A549 (cell line): ENCODE data around the gene SAMD7. TPM values are rescaled to one million over a fixed set of nuclear protein-coding genes. Genes with fewer than 3 reads are reported as not detected.

Experiments
- ATAC-seq, 2 experiments: fragments of 200-7000 bp in 1 of 2; fragments of >200 bp in 1 of 2; cut with Nextera tagmentation in 1 of 2; cut with Tn5 transposase in 1 of 2; 3 replicates each; pipeline versions ENCODE4 v1.8.0 to v1.9.1; 2018 to 2020; ENCODE audit warnings: mild to moderate bottlenecking in 1 of 2, moderate library complexity in 1 of 2
- CTCF ChIA-PET: fragments of 300-600 bp; sonication (Branson Sonifier 250); formaldehyde crosslinking; extraction: SDS; loops from one replicate; lab custom pipeline; 2021; ENCODE audit warnings: antibody characterized with exemption, inconsistent platforms; lab: Yijun Ruan, JAX
- POLR2A ChIA-PET: fragments of 350-600 bp; formaldehyde crosslinking; extraction: SDS; loops from one replicate; lab custom pipeline; 2021; ENCODE audit warnings: antibody characterized with exemption, inconsistent platforms; lab: Yijun Ruan, JAX
- DNase-seq, 2 experiments: peaks; one replicate each; pipeline versions ENCODE4 v3.0.0 to v3.0.0-alpha.2; 2011 to 2016; ENCODE audit warnings: low read depth in 1 of 2, low spot score in 1 of 2
- FAIRE-seq: peaks from 2 replicates; lab custom pipeline; 2011; peaks lifted over from hg19 to GRCh38; lab: Jason Lieb, UNC
- H3K27ac ChIP-seq, 2 experiments: fragments of >200 bp; sonication (Bioruptor Twin); formaldehyde crosslinking; 3 replicates each; pipeline ENCODE4 v1.5.1; 2016 to 2017
- H3K4me1 ChIP-seq: fragments of >200 bp; sonication (Bioruptor Twin); formaldehyde crosslinking; 3 replicates; pipeline ENCODE4 v1.6.1; 2016
- H3K4me2 ChIP-seq: fragments of >200 bp; sonication (Bioruptor Twin); formaldehyde crosslinking; 3 replicates; pipeline ENCODE4 v1.6.1; 2016
- H3K4me3 ChIP-seq: fragments of >200 bp; sonication (Bioruptor Twin); formaldehyde crosslinking; 3 replicates; pipeline ENCODE4 v1.5.1; 2016
- H3K9me3 ChIP-seq: fragments of >200 bp; sonication (Bioruptor Twin); formaldehyde crosslinking; 3 replicates; pipeline ENCODE4 v1.6.1; 2016
- BHLHE40 ChIP-seq: IDR thresholded peaks from 2 replicates; pipeline ENCODE4 v1.6.1; 2012; ENCODE audit warnings: low read depth, low read length, inconsistent platforms
- CBX8 ChIP-seq: fragments of 200-600 bp; sonication (generic); IDR thresholded peaks from 2 replicates; pipeline ENCODE4 v1.6.1; 2016
- CEBPB ChIP-seq, 2 experiments: fragments of >200 bp in 1 of 2; sonication (Bioruptor Twin) in 1 of 2; formaldehyde crosslinking in 1 of 2; IDR thresholded peaks; 2 replicates each; pipeline ENCODE4 v1.6.1; 2012 to 2016
- CHD4 ChIP-seq: fragments of 200-600 bp; sonication (generic); IDR thresholded peaks from 2 replicates; pipeline ENCODE4 v1.6.1; 2016; ENCODE audit warnings: antibody characterized with exemption, mild to moderate bottlenecking, borderline replicate concordance
- EHF ChIP-seq: fragments of 250-450 bp; sonication (Bioruptor Pico); IDR thresholded peaks from 2 replicates; pipeline ENCODE4 v1.5.0; 2020; ENCODE audit warnings: mild to moderate bottlenecking
- HDAC2 ChIP-seq: fragments of 200-600 bp; sonication (generic); IDR thresholded peaks from 2 replicates; pipeline ENCODE4 v1.6.1; 2016
- HEYL ChIP-seq: fragments of 250-450 bp; sonication (Bioruptor Pico); IDR thresholded peaks from 2 replicates; pipeline ENCODE4 v1.8.0; 2021; ENCODE audit warnings: mild to moderate bottlenecking, moderate library complexity
- HOXB13 ChIP-seq: fragments of 250-450 bp; sonication (Bioruptor Pico); IDR thresholded peaks from 2 replicates; pipeline ENCODE4 v1.5.0; 2020; ENCODE audit warnings: low read depth, mild to moderate bottlenecking, moderate library complexity
- MAZ ChIP-seq: fragments of 150-350 bp; IDR thresholded peaks from 2 replicates; pipeline ENCODE4 v1.6.1; 2014; ENCODE audit warnings: antibody characterized with exemption, low read depth, low read length, borderline replicate concordance
- NFE2L2 ChIP-seq: fragments of 150-350 bp; conservative IDR thresholded peaks from 2 replicates; pipeline ENCODE4 v1.6.1; 2014; ENCODE audit warnings: low read length
- PHF8 ChIP-seq: fragments of 200-600 bp; sonication (generic); IDR thresholded peaks from 2 replicates; pipeline ENCODE4 v1.6.1; 2016; ENCODE audit warnings: low read depth, mild to moderate bottlenecking, antibody characterized with exemption, moderate library complexity, borderline replicate concordance
- POLR2A ChIP-seq: IDR thresholded peaks from 2 replicates; pipeline ENCODE4 v1.6.1; 2012; ENCODE audit warnings: mild to moderate bottlenecking, low read length
- RARB ChIP-seq: fragments of 250-450 bp; sonication (Bioruptor Pico); IDR thresholded peaks from 2 replicates; pipeline ENCODE4 v1.8.0; 2021; ENCODE audit warnings: mild to moderate bottlenecking, moderate library complexity
- RNF2 ChIP-seq: fragments of 200-600 bp; sonication (generic); IDR thresholded peaks from 2 replicates; pipeline ENCODE4 v1.6.1; 2016; ENCODE audit warnings: low read depth, mild to moderate bottlenecking, antibody characterized with exemption, moderate library complexity, borderline replicate concordance
- TP53 ChIP-seq: fragments of 250-450 bp; sonication (Bioruptor Pico); IDR thresholded peaks from 2 replicates; pipeline ENCODE4 v1.5.0; 2021; ENCODE audit warnings: mild to moderate bottlenecking, moderate library complexity
- ZNF302 ChIP-seq: fragments of 250-450 bp; sonication (Bioruptor Pico); IDR thresholded peaks from 2 replicates; pipeline ENCODE4 v1.9.0; 2021; ENCODE audit warnings: inconsistent platforms, mild to moderate bottlenecking, moderate library complexity
- ZSCAN20 ChIP-seq: fragments of 250-450 bp; sonication (Bioruptor Pico); IDR thresholded peaks from 2 replicates; pipeline ENCODE4 v1.8.0; 2022; ENCODE audit warnings: mild to moderate bottlenecking, moderate library complexity
- WGBS: methylation state at CpG from one replicate; pipeline ENCODE4 v1.1.6; 2017; ENCODE audit errors: missing lambda C conversion rate; 5-methylcytosine and 5-hydroxymethylcytosine counted together
- polyA plus RNA-seq, 4 experiments: library from polyadenylated mRNA; depleted of rRNA in 3 of 4; stranded (reverse); fragments of >200 nt; fragmentation: RNase III in 1 of 4; extraction: RNeasy Plus Mini Kit Qiagen cat#74134 plus additional on column Dnase treatment in 1 of 4; gene quantifications; 2 replicates in 3 of 4; 3 replicates in 1 of 4; pipeline ENCODE4 v1.2.3, GENCODE V29; 2011 to 2017
- TF ChIP-seq, protein P1 (sequence below): fragments of 450-650 bp; IDR thresholded peaks from 2 replicates; pipeline ENCODE4 v1.6.1; 2014; ENCODE audit warnings: antibody characterized with exemption
- TF ChIP-seq, protein P2 (sequence below): fragments of >200 bp; sonication (Bioruptor Twin); formaldehyde crosslinking; IDR thresholded peaks from 3 replicates; pipeline ENCODE4 v1.6.1; 2016
- TF ChIP-seq, protein P3 (sequence below): fragments of 200-600 bp; sonication (generic); IDR thresholded peaks from 2 replicates; pipeline ENCODE4 v1.6.1; 2016; ENCODE audit warnings: antibody characterized with exemption, mild to moderate bottlenecking, moderate library complexity
- TF ChIP-seq, protein P4 (sequence below): fragments of 250-450 bp; sonication (Bioruptor Pico); IDR thresholded peaks from 2 replicates; pipeline ENCODE4 v1.5.0; 2021; ENCODE audit warnings: mild to moderate bottlenecking, moderate library complexity, borderline replicate concordance

The SAMD7 gene
- polyA plus RNA-seq, 2 of the 4 experiments (the other 2 are of a cell fraction), result not detected

DNA sequence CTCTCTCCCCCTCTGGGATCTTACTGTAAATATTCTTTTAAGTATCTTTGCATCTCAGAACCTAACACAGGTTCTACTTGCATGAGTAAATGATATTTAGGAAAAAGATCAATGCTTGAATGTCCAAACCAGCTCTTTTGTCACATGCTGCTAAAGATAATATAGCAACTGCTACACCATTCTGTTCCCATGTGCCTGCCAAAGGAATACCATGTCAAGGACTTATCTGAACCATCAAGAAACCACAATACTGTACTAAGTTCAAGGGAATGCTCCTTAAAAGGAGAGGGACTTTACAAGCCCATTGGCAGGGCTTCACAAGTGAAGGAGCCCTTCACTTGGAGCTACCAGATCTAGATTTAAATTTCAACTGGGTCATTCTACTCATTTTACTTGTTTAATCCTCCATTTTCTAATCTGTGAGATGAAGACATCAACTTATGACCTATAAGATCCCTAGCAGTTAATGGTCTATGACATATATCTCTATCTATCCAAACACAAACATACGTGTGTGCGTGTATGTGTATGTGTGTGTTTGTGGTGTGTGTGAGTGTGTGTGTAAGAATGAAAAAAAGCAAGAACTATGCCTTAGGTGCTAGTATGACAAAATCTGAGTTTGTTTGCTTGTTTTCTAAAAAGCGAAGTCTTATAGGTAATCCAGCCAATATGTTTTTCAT, 42.2 kb downstream of the SAMD7 start:
- Histone ChIP-seq H3K4me1 (no peaks in the 10 kb centered on the region), H3K4me3 (no peak overlapping the region), H3K4me2 (no peak overlapping the region), H3K9me3 (no peaks in the 10 kb centered on the region), H3K27ac (no peak overlapping the region)
- ATAC-seq, result no peak
- no peak for DNase-seq
- no peak for FAIRE-seq
- ChIA-PET POLR2A (interaction anchor here (1.2 kb wide), 1 partner anchor 13 kb away, joined by 3 read pairs; the partner anchor contains the start of gene SEC62), CTCF (no interaction called here)
- 80% methylated on average over 3 of the region's 3 CpGs for WGBS
- no peak for TF ChIP-seq ZSCAN20 (CRISPR knock-in tag)
- TF ChIP-seq, protein P1, sequence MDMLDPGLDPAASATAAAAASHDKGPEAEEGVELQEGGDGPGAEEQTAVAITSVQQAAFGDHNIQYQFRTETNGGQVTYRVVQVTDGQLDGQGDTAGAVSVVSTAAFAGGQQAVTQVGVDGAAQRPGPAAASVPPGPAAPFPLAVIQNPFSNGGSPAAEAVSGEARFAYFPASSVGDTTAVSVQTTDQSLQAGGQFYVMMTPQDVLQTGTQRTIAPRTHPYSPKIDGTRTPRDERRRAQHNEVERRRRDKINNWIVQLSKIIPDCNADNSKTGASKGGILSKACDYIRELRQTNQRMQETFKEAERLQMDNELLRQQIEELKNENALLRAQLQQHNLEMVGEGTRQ, result no peak
- no peak for TF ChIP-seq CEBPB (IDR thresholded peaks at IDR 0.05)
- no peak for TF ChIP-seq NFE2L2
- TF ChIP-seq, protein P2, sequence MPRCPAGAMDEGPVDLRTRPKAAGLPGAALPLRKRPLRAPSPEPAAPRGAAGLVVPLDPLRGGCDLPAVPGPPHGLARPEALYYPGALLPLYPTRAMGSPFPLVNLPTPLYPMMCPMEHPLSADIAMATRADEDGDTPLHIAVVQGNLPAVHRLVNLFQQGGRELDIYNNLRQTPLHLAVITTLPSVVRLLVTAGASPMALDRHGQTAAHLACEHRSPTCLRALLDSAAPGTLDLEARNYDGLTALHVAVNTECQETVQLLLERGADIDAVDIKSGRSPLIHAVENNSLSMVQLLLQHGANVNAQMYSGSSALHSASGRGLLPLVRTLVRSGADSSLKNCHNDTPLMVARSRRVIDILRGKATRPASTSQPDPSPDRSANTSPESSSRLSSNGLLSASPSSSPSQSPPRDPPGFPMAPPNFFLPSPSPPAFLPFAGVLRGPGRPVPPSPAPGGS, result no peak
- TF ChIP-seq, protein P3, sequence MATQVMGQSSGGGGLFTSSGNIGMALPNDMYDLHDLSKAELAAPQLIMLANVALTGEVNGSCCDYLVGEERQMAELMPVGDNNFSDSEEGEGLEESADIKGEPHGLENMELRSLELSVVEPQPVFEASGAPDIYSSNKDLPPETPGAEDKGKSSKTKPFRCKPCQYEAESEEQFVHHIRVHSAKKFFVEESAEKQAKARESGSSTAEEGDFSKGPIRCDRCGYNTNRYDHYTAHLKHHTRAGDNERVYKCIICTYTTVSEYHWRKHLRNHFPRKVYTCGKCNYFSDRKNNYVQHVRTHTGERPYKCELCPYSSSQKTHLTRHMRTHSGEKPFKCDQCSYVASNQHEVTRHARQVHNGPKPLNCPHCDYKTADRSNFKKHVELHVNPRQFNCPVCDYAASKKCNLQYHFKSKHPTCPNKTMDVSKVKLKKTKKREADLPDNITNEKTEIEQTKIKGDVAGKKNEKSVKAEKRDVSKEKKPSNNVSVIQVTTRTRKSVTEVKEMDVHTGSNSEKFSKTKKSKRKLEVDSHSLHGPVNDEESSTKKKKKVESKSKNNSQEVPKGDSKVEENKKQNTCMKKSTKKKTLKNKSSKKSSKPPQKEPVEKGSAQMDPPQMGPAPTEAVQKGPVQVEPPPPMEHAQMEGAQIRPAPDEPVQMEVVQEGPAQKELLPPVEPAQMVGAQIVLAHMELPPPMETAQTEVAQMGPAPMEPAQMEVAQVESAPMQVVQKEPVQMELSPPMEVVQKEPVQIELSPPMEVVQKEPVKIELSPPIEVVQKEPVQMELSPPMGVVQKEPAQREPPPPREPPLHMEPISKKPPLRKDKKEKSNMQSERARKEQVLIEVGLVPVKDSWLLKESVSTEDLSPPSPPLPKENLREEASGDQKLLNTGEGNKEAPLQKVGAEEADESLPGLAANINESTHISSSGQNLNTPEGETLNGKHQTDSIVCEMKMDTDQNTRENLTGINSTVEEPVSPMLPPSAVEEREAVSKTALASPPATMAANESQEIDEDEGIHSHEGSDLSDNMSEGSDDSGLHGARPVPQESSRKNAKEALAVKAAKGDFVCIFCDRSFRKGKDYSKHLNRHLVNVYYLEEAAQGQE, result no peak
- TF ChIP-seq TP53 (CRISPR knock-in tag), result no peak
- no peak for TF ChIP-seq MAZ
- TF ChIP-seq CHD4, result no peak
- no peak for TF ChIP-seq PHF8
- TF ChIP-seq BHLHE40, result no peak
- no peak for TF ChIP-seq EHF (CRISPR knock-in tag)
- no peak for TF ChIP-seq HDAC2
- TF ChIP-seq, all 56 proteins: peak for 0

DNA sequence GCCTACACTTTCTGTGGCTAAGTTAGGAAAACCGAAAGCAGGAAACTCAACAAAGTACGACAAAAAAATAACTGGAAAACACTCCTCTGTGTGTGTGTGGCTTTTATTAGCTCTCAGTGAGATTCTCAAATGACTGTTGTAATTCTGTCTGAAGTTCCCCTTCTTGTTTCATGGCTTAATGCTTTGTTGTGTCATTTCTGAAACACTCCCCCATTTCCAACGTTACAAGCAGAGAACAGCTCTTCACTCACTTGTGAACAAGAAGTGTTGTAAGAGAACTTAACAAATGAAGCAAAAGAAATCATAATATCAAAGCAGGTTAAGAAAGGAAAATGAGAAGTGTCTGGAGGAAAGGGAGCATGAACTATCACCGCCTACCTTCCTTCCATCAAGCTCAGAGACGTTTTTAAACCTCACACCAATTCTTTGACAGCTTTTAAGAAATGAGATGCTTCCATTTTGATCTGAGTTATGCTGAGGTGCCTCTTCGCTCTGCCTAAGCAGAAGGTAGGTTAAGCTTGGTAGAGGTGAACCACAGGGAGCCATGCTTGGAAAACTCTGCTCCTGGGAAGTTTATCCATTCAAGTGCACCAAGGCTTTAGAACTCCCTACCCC, 42.9 kb downstream of the SAMD7 start:
- ATAC-seq (no peak), DNase-seq (no peak), FAIRE-seq (no peak)
- Histone ChIP-seq H3K4me3 (no peak overlapping the region), H3K9me3 (no peaks in the 10 kb centered on the region), H3K4me1 (no peaks in the 10 kb centered on the region), H3K27ac (no peak overlapping the region), H3K4me2 (no peak overlapping the region)
- WGBS, result 26% methylated on average over 6 of the region's 6 CpGs
- TF ChIP-seq NFE2L2, result no peak
- no peak for TF ChIP-seq HOXB13 (CRISPR knock-in tag)
- no peak for TF ChIP-seq CEBPB (IDR thresholded peaks at IDR 0.05)
- TF ChIP-seq HEYL, result no peak
- no peak for TF ChIP-seq RARB
- TF ChIP-seq, protein P4, sequence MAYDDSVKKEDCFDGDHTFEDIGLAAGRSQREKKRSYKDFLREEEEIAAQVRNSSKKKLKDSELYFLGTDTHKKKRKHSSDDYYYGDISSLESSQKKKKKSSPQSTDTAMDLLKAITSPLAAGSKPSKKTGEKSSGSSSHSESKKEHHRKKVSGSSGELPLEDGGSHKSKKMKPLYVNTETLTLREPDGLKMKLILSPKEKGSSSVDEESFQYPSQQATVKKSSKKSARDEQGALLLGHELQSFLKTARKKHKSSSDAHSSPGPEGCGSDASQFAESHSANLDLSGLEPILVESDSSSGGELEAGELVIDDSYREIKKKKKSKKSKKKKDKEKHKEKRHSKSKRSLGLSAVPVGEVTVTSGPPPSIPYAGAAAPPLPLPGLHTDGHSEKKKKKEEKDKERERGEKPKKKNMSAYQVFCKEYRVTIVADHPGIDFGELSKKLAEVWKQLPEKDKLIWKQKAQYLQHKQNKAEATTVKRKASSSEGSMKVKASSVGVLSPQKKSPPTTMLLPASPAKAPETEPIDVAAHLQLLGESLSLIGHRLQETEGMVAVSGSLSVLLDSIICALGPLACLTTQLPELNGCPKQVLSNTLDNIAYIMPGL, result no peak
- TF ChIP-seq ZNF302 (CRISPR knock-in tag), result no peak
- TF ChIP-seq CBX8, result no peak
- no peak for TF ChIP-seq POLR2A
- no peak for TF ChIP-seq RNF2
- no peak for TF ChIP-seq BHLHE40
- no peak for TF ChIP-seq MAZ
- TF ChIP-seq, protein P1, result no peak
- TF ChIP-seq HDAC2, result no peak
- CTCF ChIA-PET, result no interaction called here
- POLR2A ChIA-PET, result interaction anchor here (1.2 kb wide), 1 partner anchor 13 kb away, joined by 3 read pairs; the partner anchor contains the start of gene SEC62
